K562 (cell line): ENCODE data around the gene SEPTIN12.

ENCODE experiments used
- CTCF ChIP-seq, 3 experiments: IDR thresholded peaks in 2 of 3; conservative IDR thresholded peaks in 1 of 3; 2 replicates each; pipeline ENCODE4 v1.5.1; 2011 to 2012; ENCODE audit warnings: low read length in 3 of 3, mild to moderate bottlenecking in 3 of 3, control low read depth in 2 of 3, improper control_type of control experiment in 1 of 3, inconsistent platforms in 1 of 3, low read depth in 1 of 3, mixed read lengths in 1 of 3, moderate library complexity in 1 of 3; ENCODE audit not compliant: insufficient read depth in 2 of 3
- E2F4 ChIP-seq: sonication (generic); formaldehyde crosslinking; IDR thresholded peaks from 2 replicates; pipeline ENCODE4 v1.8.0; 2022; ENCODE audit warnings: mild to moderate bottlenecking, low read depth, missing genetic modification reagents
- EZH2 ChIP-seq: IDR thresholded peaks from 2 replicates; pipeline ENCODE4 v1.6.1; 2012; ENCODE audit warnings: low read depth, mild to moderate bottlenecking, inconsistent platforms, low read length, borderline replicate concordance
- FOSL1 ChIP-seq: fragments of 200-800 bp; sonication (Bioruptor generic); conservative IDR thresholded peaks from 2 replicates; pipeline ENCODE4 v1.6.1; 2016; ENCODE audit warnings: missing genetic modification characterization, missing compliant biosample characterization
- MAX ChIP-seq: sonication (generic); formaldehyde crosslinking; IDR thresholded peaks from 2 replicates; pipeline ENCODE4 v1.9.0; 2022; ENCODE audit warnings: mild to moderate bottlenecking, missing genetic modification reagents
- MEIS2 ChIP-seq: fragments of 450-650 bp; IDR thresholded peaks from 2 replicates; pipeline ENCODE4 v1.6.1; 2014; ENCODE audit warnings: mild to moderate bottlenecking; ENCODE audit not compliant: partially characterized antibody
- POLR2A ChIP-seq: fragments of 450-650 bp; conservative IDR thresholded peaks from 2 replicates; pipeline ENCODE4 v1.6.1; 2016
- SMAD1 ChIP-seq: fragments of 150-350 bp; IDR thresholded peaks from 2 replicates; pipeline ENCODE4 v1.6.1; 2014; ENCODE audit warnings: low read length, low read depth; ENCODE audit not compliant: partially characterized antibody
- SMC3 ChIP-seq: conservative IDR thresholded peaks from 2 replicates; pipeline ENCODE4 v1.6.1; 2011; ENCODE audit warnings: low read depth, low read length, improper control_type of control experiment; ENCODE audit not compliant: insufficient read depth
- TAF1 ChIP-seq: IDR thresholded peaks from 2 replicates; pipeline ENCODE4 v1.6.1; 2011; ENCODE audit warnings: mild to moderate bottlenecking, low read length, moderate library complexity; ENCODE audit not compliant: insufficient read depth, control insufficient read depth, severe bottlenecking; ENCODE audit errors: extremely low read depth

GRCh38 chr16:4785758-4786433, 2.2 kb downstream of the SEPTIN12 start:
- TF ChIP-seq MEIS2 (no peak), MAX (CRISPR knock-in tag) (no peak), SMC3 (no peak), CTCF (IDR thresholded peaks at IDR 0.05 in 2 of 3, conservative IDR thresholded peaks at IDR 0.05 in 1 of 3; ENCODE audit: insufficient read depth in 2 of 3, low read depth in 1 of 3, low read length in 3 of 3) (no peak), TAF1 (no peak), E2F4 (CRISPR knock-in tag) (no peak), EZH2 (no peak), FOSL1 (tag) (no peak), POLR2A (no peak), SMAD1 (no peak)
